Right lobe of liver (tissue), 6 donors: Measurements from ENCODE around the gene TBC1D2B. TPM values are rescaled to one million over a fixed set of nuclear protein-coding genes. Genes with fewer than 3 reads are reported as not detected.

Experiments
- ATAC-seq, 4 donors: fragments of 200-7000 bp; cut with Tn5 transposase; one replicate each; pipeline ENCODE4 v1.9.1; 2020; ENCODE audit warnings: mild to moderate bottlenecking in 4 of 4, moderate library complexity in 4 of 4
- DNase-seq, 3 donors: peaks; one replicate each; pipeline ENCODE4 v3.0.0-alpha.2; 2020
- H3K27ac ChIP-seq, 3 donors: fragments of 200-600 bp; one replicate each; pipeline ENCODE4 v1.8.0; 2022
- H3K27me3 ChIP-seq, 2 donors: fragments of 200-600 bp; one replicate each; pipeline ENCODE4 v1.8.0; 2022
- H3K36me3 ChIP-seq, 4 donors: fragments of 200-600 bp; sonication (generic) in 1 of 4; one replicate each; pipeline versions ENCODE4 v1.5.1 to v1.8.0; 2017 to 2022; ENCODE audit warnings: control low read depth in 1 of 4
- H3K4me1 ChIP-seq, 4 donors: fragments of 200-600 bp; sonication (generic) in 1 of 4; one replicate each; pipeline versions ENCODE4 v1.5.1 to v1.8.0; 2017 to 2022; ENCODE audit warnings: control low read depth in 1 of 4
- H3K4me3 ChIP-seq, 3 donors: fragments of 200-600 bp; one replicate each; pipeline ENCODE4 v1.8.0; 2022
- H3K9me3 ChIP-seq, 4 donors: fragments of 200-600 bp; sonication (generic) in 1 of 4; one replicate each; pipeline versions ENCODE4 v1.5.1 to v1.8.0; 2017 to 2022; ENCODE audit warnings: control low read depth in 1 of 4
- POLR2A ChIP-seq: fragments of 450-650 bp; IDR thresholded peaks from one replicate; pipeline ENCODE4 v1.6.1; 2017; ENCODE audit warnings: antibody characterized with exemption, mild to moderate bottlenecking
- WGBS: methylation state at CpG from one replicate; pipeline ENCODE4 v1.1.6; 2018; ENCODE audit warnings: low coverage, low lambda C conversion rate; ENCODE audit not compliant: insufficient coverage; ENCODE audit errors: missing lambda C conversion rate; 5-methylcytosine and 5-hydroxymethylcytosine counted together
- intact Hi-C, 2 donors: fragments of 100-400 bp; cut with DNase I; formaldehyde crosslinking; loops; one replicate each; pipeline versions ENCODE4 v1.11.2 to v1.14.1; 2022
- total RNA-seq, 6 experiments: library from RNA; depleted of rRNA in 2 of 6; stranded (reverse); fragments of >200 nt in 2 of 6; fragmentation: NEBNext Ultra II Directional in 3 of 6; extraction: Animal tissue kit (Norgen Biotek cat#: 25700) in 3 of 6; gene quantifications; one replicate each; pipeline versions ENCODE4 v1.1.0 to v1.2.4, GENCODE V29; 2016 to 2023
- TF ChIP-seq, protein P1 (sequence below), 4 donors: fragments of 200-600 bp in 3 of 4; fragments of 450-650 bp in 1 of 4; IDR thresholded peaks; one replicate each; pipeline versions ENCODE4 v1.5.1 to v1.8.0; 2016 to 2022; ENCODE audit warnings: antibody characterized with exemption in 4 of 4, mild to moderate bottlenecking in 2 of 4
- donor health status: DM: no; HTN: yes; CAD: no.
- donor health status: DM: no; HTN: no; CAD: no.
- donor health status: DM: no; HTN: no; CAD: no.
- donor health status: DM: no; HTN: yes; CAD: no.
- donor health status: DM: no; HTN: yes; CAD: no.

TBC1D2B gene
- total RNA-seq, 6 experiments from 2014 or later = 23.7 to 81.4 (median 29.6) TPM

DNA sequence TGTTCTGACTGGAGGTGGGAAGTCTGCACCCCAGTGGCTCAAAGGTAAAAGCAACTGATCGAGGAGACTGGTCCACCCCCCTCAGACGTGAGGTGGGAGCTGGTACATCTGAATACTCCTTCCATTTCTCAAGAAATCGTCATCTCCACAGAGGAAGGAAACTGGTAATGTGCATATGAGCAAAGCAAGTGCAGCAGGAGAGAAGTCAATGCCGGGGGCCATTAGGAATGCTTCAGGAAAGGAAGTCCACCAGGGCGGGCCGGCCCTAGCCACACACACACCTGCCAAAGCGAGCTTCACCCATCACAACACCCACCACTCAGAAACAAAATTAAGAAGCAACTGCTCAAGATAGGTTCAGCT, 8.5 kb downstream of the TBC1D2B start:
- 60% methylated on average over 6 of the region's 7 CpGs for WGBS
- TF ChIP-seq, protein P1, sequence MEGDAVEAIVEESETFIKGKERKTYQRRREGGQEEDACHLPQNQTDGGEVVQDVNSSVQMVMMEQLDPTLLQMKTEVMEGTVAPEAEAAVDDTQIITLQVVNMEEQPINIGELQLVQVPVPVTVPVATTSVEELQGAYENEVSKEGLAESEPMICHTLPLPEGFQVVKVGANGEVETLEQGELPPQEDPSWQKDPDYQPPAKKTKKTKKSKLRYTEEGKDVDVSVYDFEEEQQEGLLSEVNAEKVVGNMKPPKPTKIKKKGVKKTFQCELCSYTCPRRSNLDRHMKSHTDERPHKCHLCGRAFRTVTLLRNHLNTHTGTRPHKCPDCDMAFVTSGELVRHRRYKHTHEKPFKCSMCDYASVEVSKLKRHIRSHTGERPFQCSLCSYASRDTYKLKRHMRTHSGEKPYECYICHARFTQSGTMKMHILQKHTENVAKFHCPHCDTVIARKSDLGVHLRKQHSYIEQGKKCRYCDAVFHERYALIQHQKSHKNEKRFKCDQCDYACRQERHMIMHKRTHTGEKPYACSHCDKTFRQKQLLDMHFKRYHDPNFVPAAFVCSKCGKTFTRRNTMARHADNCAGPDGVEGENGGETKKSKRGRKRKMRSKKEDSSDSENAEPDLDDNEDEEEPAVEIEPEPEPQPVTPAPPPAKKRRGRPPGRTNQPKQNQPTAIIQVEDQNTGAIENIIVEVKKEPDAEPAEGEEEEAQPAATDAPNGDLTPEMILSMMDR (IDR thresholded peaks at IDR 0.05) = no peak
- Histone ChIP-seq H3K27ac (peak overlapping the region; percentile 56 to 66 (median 60)), H3K9me3 (no peaks in the 10 kb centered on the region), H3K27me3 (no peaks in the 10 kb centered on the region), H3K4me1 (peaks cover 0 to 84% (median 36%) of the 10 kb centered on the region in 4 donors), H3K36me3 (no peaks in the 10 kb centered on the region), H3K4me3 (no peak overlapping the region)
- DNase-seq (no peak), ATAC-seq (no peak)
- intact Hi-C loops = loop anchor here in 1 of 2 donors (10.0 kb wide), 1 partner anchor 64 kb away; no protein-coding TSS in a partner anchor

DNA sequence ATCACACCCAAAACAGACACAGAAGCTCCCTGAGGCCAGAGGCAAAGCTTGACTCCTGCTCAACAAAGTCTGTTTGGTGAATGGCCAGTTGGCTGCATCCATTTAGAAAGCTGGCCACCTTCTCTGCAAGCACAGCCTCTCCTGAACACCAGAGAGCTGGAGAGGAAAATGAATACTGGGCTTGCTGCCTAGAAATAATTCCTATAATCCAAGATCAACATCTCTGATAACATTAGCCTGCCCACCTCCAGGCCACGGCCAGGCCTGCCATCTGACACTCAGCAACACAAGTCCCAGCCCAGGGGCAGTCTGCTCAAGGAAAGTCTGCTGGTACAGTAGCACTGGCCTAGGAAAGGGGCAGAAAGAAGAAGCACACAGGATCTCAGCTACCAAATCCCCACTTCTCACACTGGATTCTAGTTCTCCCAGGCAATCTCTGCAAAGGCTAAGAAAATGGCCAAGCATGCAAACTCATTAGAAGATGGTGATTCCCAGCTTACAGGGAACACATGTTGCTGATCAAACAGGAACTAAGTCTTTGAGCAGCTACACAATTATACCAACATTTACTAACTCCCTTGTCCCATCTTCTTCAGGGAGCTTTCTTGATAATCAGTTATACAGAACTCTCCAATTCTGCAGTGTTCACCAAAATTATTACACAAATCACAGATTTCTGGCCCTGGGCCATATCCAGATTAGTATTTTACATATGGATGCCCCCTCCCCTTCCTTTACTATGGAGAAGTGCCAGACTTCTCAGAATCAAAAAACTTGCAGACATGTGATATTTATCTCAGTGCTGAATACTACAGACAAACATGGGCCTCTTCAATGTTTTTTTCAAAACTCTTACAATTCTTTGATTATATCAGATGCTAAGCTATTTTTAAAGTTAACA, 9.9 kb downstream of the TBC1D2B start:
- DNase-seq (peak in 2 of 3 donors; percentile 78), ATAC-seq (peak; percentile 6 to 27 (median 16))
- no peaks in the 10 kb centered on the region for H3K9me3 ChIP-seq
- H3K27ac ChIP-seq = peak overlapping the region; percentile 82 to 99 (median 92)
- no peak for TF ChIP-seq POLR2A
- TF ChIP-seq, protein P1 (IDR thresholded peaks at IDR 0.05) = no peak
- no peaks in the 10 kb centered on the region for H3K27me3 ChIP-seq
- intact Hi-C loops = loop anchor here in 1 of 2 donors (10.0 kb wide), 1 partner anchor 63 kb away; no protein-coding TSS in a partner anchor
- 29% methylated on average over 1 of the region's 1 CpG for WGBS
- H3K4me3 ChIP-seq = no peak overlapping the region
- H3K4me1 ChIP-seq = peaks cover 0 to 87% (median 41%) of the 10 kb centered on the region in 4 donors
- H3K36me3 ChIP-seq = no peaks in the 10 kb centered on the region

DNA sequence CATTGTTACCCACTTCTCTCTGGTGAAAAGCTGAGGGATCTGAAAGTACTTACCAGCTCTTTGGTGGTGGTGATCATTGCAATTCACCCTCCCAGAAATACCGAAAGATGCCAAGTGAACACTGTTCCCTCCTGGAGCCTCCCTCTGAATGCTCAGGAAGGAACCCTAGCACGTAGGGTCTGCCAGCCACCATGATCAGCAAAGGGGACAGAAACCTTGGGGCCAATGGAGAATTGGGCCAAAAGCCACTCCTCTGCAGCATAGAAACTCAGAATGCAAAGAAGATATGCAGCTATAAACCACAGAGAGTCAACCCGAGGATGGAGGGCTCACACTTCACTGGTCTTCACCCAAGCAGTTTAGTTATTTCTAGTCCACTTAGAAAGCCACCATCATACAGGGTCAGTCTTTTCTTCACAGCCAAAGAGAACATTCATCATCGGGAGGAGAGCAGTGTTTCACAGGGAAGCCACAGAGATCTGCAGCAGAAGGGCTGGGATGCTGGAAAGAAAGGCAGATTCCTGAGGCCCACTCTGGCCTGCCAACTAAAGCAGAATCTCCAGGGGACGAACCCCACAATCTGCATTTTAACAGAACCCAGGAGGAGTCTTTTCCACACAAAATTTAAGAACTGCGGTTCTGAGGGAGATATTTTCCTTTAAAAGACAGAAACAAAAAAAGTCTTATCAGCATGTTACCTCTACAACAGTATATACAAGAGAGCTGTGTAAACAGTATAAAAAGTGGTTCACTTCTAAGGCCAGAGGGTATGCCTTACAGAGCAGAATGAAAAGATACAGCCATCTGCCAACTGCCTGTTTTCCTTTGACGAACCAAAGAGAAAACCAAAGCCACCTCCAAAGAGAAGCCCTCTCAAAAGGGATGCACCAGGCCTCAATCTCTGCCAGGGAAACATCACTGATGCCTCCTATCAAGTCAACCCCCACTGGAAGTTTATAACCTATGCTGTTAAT, 11.3 kb downstream of the TBC1D2B start:
- ATAC-seq (no peak), DNase-seq (peak in 1 of 3 donors; percentile 22)
- no peak overlapping the region for H3K4me3 ChIP-seq
- no peak for TF ChIP-seq POLR2A
- TF ChIP-seq, protein P1 (IDR thresholded peaks at IDR 0.05) = no peak
- intact Hi-C loops = loop anchor here in 1 of 2 donors (10.0 kb wide), 1 partner anchor 61 kb away; no protein-coding TSS in a partner anchor
- H3K36me3 ChIP-seq = no peaks in the 10 kb centered on the region
- H3K9me3 ChIP-seq = no peaks in the 10 kb centered on the region
- 49% methylated on average over 7 of the region's 7 CpGs for WGBS
- H3K4me1 ChIP-seq = peaks cover 0 to 92% (median 40%) of the 10 kb centered on the region in 4 donors
- H3K27ac ChIP-seq = peak overlapping the region; percentile 82 to 99 (median 92)
- no peaks in the 10 kb centered on the region for H3K27me3 ChIP-seq

DNA sequence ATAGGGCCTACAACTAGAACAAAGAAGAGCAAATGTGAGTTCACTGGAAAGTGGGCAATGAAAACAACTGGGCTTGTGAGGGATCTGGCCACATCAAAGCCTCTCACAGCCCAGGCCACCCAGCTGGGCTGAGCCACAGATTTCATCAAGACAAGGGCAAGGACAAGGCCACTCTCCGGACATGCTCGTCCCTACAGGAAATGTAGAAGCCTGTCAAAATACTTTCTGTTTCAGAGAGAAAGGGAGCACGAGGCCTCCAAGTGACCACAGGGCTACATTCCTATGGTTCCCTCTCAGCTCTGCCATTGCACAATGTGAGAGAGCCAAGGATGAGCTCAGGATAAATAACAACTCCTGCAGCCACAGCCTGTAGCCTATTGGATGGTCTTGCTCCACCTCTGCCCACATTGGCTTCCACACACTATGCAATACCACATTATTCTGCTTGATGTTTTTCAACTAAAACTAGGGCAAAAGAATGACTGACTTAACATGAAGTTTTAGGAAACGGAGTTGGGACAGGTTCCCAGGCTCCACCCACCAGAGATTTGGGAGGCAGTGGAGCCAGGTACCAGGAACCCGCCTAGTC, 12.1 kb downstream of the TBC1D2B start:
- no peaks in the 10 kb centered on the region for H3K27me3 ChIP-seq
- DNase-seq (peak; percentile 78 to 93 (median 84)), ATAC-seq (peak; percentile 80 to 91 (median 86))
- intact Hi-C loops = loop anchor here in 1 of 2 donors (10.0 kb wide), 1 partner anchor 61 kb away; no protein-coding TSS in a partner anchor
- H3K9me3 ChIP-seq = no peaks in the 10 kb centered on the region
- H3K27ac ChIP-seq = peak overlapping the region; percentile 82 to 99 (median 92)
- H3K36me3 ChIP-seq = no peaks in the 10 kb centered on the region
- peaks cover 0 to 95% (median 40%) of the 10 kb centered on the region in 4 donors for H3K4me1 ChIP-seq
- TF ChIP-seq, protein P1 (IDR thresholded peaks at IDR 0.05) = no peak
- TF ChIP-seq POLR2A = peak; percentile 55
- 0% methylated on average over 5 of the region's 5 CpGs for WGBS
- H3K4me3 ChIP-seq = no peak overlapping the region
